ENCODE data around the gene TMEM185A.
"Not testable (repeated sequence)": the region's sequence is repeated elsewhere in the genome, so short reads cannot be mapped to it uniquely, and the experiment has no call there.

TMEM185A gene

DNA sequence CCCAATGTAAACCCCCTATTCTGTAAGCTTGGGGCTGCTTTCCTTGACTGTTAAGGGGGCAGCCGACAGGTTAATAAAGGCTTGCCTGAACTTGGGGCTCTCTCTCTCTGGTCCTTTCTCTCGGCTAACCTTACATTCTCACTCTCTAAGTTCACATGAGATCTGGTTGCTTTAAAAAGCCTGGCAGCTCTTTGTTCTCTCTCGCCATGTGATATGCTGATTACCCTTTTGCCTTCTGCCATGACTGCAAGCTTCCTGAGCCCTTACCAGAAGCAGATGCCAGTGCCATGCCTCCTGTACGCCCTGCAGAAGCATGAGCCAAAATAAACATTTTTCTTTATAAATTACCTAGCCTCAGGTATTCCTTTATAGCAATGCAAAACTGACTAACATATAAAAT is 76.3 kb downstream of the TMEM185A start:
- H3K4me3 Mint-ChIP-seq; H3K9me3 Mint-ChIP-seq; DNase-seq (ENCODE audit: low spot score); H3K27me3 Mint-ChIP-seq (ENCODE audit: low read depth); H3K36me3 Mint-ChIP-seq (ENCODE audit: low read depth); H3K4me1 Mint-ChIP-seq (ENCODE audit: low read depth); H3K27ac Mint-ChIP-seq: not testable (repeated sequence)

DNA sequence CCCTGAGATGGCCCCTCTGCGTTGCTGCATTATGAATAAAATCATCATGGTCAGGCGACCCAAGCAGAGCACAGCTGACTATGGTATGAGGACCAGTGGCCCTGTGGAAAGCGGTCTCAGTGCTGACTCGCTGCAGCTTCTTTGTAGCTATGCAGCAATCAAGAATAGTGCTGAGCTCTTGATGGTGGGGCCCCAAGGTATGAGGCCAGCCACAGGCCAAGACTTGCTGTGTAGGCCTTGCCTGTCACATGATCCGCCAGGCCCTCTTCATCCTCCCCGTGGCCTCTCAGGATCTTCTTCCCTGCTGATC is 79.7 kb downstream of the TMEM185A start:
- H3K27me3 Mint-ChIP-seq (ENCODE audit: low read depth); H3K4me1 Mint-ChIP-seq (ENCODE audit: low read depth): not testable (repeated sequence)

DNA sequence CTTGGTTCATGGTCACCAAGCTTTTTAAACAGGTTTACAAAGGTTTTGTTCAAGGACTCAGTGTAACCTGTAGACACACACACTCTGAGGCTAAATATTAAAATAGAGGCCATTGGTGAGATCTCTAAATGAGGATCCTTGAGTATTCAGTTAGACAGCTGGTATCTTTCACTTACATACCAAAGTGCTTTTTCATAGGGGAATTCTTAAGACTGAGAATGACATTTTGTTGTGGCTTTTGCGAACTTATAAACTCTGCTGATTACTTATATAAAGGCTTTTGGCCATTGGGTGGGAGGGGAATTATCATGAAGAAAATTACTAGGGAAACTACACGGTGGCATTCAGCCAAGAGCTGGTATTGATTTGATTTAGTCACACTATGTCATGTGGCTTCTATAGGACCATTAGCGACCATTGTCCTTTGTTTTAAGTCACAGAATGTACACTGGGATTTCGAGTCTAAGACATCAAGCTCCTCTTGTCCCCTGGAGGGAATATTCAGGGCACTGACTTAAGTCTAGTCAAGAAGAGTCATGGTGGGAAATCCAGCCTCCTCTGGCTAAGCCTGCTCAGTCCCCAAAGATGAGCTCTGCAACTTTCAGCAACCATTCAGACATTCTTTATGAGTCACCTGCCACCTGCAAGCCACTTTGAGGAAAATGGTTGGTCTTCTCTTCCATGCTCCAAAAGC is 80.2 kb downstream of the TMEM185A start:
- not testable (repeated sequence) for H3K9me3 Mint-ChIP-seq; H3K4me3 Mint-ChIP-seq; H3K4me1 Mint-ChIP-seq (ENCODE audit: low read depth); H3K27ac Mint-ChIP-seq; H3K36me3 Mint-ChIP-seq (ENCODE audit: low read depth); H3K27me3 Mint-ChIP-seq (ENCODE audit: low read depth); DNase-seq (ENCODE audit: low spot score)

More for the DNA sequence above, 79.7 kb downstream of the TMEM185A start:
- not testable (repeated sequence) for H3K9me3 Mint-ChIP-seq; H3K4me3 Mint-ChIP-seq; H3K27ac Mint-ChIP-seq; H3K36me3 Mint-ChIP-seq (ENCODE audit: low read depth); DNase-seq (ENCODE audit: low spot score)

DNA sequence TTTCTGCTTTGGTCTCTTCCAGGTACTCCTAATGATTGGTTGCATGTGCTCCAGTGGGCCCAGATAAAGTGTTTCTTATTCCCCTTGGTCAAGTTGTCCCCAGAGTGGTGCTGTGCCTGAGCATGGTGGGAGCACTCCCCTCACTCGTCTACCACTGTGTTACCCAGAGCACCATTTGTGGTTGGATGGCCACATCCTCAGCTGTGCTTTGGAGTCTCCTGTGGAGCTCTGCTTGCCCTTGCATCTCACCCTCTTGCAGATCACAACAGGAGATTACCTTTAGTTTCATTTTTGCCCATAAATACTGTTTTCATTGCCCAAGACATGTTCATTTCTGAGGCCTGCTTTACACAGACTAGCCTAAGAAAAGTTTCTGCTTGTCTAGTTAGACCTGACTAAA is 81.1 kb downstream of the TMEM185A start:
- not testable (repeated sequence) for H3K27me3 Mint-ChIP-seq (ENCODE audit: low read depth); H3K36me3 Mint-ChIP-seq (ENCODE audit: low read depth); DNase-seq (ENCODE audit: low spot score); H3K4me1 Mint-ChIP-seq (ENCODE audit: low read depth); H3K4me3 Mint-ChIP-seq; H3K9me3 Mint-ChIP-seq
- H3K27ac Mint-ChIP-seq: peak overlapping the region; percentile 52

DNA sequence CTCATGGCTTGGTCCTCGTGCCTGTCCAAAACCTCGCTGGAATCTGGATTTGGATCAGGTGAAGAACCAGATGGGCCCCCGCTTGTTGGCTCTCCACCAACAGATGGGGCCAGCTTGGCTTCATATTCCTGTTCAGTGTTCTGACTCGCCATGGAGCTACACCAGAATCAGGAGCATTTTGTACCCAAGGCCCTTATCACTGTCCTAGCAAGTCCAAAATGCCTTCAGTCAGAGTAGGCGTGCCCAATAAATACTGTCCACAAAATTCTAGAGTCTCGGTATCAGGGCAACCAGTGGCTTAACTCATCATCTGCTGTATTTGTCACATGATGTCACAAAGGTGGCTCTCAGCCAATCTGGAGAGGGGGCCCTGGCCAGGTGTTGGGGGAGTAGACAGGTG is 81.9 kb downstream of the TMEM185A start, which contains the start of gene HSFX3:
Gene HSFX3 (minus strand): TSS at position 224 of the 400 bp plus-strand sequence. CDS start 72 bp downstream, at position 152.
- H3K4me1 Mint-ChIP-seq (ENCODE audit: low read depth); H3K9me3 Mint-ChIP-seq; H3K4me3 Mint-ChIP-seq; H3K36me3 Mint-ChIP-seq (ENCODE audit: low read depth); DNase-seq (ENCODE audit: low spot score); H3K27me3 Mint-ChIP-seq (ENCODE audit: low read depth): not testable (repeated sequence)
- peak within 1 kb of the TSS; percentile 52 for H3K27ac Mint-ChIP-seq

DNA sequence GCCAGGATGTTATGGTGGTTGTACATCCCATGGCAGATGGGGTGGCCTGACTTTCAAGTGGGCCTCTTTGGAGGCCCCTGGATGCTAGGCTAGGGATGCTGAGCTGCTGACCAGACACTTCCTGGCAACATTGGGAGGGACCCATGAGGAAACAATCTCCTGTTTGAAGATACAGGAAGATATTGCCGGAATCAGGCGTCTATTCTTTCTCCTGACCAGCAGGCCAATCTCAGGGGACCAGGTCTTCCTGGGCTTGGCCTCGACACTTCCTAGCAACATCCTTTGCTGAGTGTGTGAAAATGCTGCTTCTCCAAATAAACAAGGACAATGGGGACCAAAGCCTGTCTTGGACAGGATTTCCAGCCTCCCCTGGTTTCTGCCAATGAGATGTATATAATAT is 83.8 kb downstream of the TMEM185A start:
- not testable (repeated sequence) for H3K36me3 Mint-ChIP-seq (ENCODE audit: low read depth); H3K27me3 Mint-ChIP-seq (ENCODE audit: low read depth); H3K4me1 Mint-ChIP-seq (ENCODE audit: low read depth); H3K9me3 Mint-ChIP-seq; H3K4me3 Mint-ChIP-seq; H3K27ac Mint-ChIP-seq; DNase-seq (ENCODE audit: low spot score)

DNA sequence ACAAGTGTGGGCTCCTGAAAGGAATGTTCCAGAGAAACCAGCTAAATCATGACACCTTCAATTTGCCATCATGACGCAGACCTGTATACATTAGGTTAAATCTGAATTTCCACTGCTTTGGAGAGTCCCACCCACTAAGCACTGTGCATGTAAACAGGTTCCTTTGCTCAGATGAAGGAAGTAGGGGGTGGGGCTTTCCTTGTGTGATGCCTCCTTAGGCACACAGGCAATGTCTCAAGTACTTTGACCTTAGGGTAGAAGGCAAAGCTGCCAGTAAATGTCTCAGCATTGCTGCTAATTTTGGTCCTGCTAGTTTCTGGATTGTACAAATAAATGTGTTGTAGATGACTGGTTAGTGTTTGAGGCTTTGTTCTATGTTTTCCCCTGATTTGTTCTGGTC is 84.6 kb downstream of the TMEM185A start:
- not testable (repeated sequence) for H3K4me3 Mint-ChIP-seq; H3K27me3 Mint-ChIP-seq (ENCODE audit: low read depth); H3K36me3 Mint-ChIP-seq (ENCODE audit: low read depth)

More for the DNA sequence above, 84.6 kb downstream of the TMEM185A start:
- not testable (repeated sequence) for DNase-seq (ENCODE audit: low spot score); H3K4me1 Mint-ChIP-seq (ENCODE audit: low read depth); H3K9me3 Mint-ChIP-seq; H3K27ac Mint-ChIP-seq
